GM19043 (cell line): ENCODE measurements around the gene ORC2.
A peak's percentile ranks its signal among the peaks of the same experiment; 100 is the strongest.
"Not testable (repeated sequence)": the region's sequence is repeated elsewhere in the genome, so short reads cannot be mapped to it uniquely, and the experiment has no call there.

Source experiments
- ATAC-seq: cut with Tn5 transposase; IDR thresholded peaks from one replicate; pipeline ENCODE4 v1.9.1; 2021; ENCODE audit warnings: low read depth; ENCODE audit not compliant: unreplicated experiment

Gene ORC2

GRCh38 chr2:200963124-200963917, at the start of gene ORC2:
ORC2 (minus strand) TSS chr2:200963660; CDS start chr2:200958123, 5,537 bp downstream.
- ATAC-seq: peak; percentile 89

GRCh38 chr2:201008296-201008829, 44.9 kb upstream of the ORC2 start:
- ATAC-seq: no peak

GRCh38 chr2:201007584-201007998, 44.1 kb upstream of the ORC2 start:
- ATAC-seq: no peak

GRCh38 chr2:201006704-201007103, 43.2 kb upstream of the ORC2 start:
- no peak for ATAC-seq

- ATAC-seq: no peak
Observed at GRCh38 chr2:201004370-201004769, 40.9 kb upstream of the ORC2 start.

GRCh38 chr2:200993097-200993496, 29.6 kb upstream of the ORC2 start:
- no peak for ATAC-seq

GRCh38 chr2:200987137-200987536, 23.7 kb upstream of the ORC2 start:
- no peak for ATAC-seq

DNA sequence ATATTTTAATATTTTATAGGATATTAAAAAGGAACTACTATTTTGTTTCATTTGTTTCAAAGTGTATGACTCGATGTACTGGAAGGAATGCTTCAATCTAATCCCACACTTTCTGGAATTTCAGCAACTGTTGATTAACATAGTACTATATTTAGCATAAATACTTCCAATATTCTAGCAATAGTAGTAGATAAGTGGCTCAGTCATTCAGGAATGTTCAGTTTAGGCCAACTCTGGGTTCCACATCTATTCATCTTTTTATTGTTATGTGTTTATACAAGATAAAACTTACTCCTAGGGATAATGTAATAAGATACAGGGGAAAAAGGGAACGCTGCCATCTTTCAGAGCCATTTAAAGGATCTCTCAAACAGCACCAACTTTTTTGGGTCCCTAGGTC, 22.3 kb upstream of the ORC2 start:
- ATAC-seq: no peak

DNA sequence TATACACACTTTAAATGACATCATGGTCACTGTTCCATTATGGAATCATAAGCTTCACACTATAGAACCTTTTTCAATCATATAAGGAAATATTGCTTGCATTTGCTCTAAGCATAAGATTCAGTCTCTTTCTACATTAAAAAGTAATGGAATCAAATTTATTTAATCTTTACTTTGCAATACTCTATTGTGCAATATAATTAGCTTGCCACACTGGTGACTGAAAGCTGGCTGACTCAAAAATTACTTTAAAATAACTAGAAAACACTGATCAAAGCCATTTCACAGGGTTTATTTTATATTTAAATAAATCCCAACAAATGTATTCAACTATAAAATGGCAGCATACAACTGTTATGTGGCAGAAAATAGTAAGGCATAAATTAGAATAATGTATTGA, 13.2 kb upstream of the ORC2 start:
- ATAC-seq: no peak

DNA sequence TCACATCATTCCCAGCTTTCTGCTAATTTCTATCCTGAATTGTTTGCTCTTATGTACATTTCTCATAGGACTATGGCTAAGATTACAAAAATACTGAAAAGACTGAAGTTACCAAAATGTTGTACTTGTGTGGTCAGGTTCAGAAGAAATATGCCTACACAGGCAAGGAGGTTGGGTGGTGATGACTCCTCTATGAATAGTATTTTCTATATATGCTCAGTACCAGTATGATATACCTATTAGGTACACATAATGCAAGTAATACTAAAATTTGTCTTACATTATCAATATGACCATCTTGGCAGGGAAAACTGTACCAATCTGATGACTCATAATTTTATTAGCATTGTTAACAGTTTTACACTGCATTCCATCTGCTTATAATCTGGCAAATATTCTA, 12.2 kb upstream of the ORC2 start:
- ATAC-seq: no peak

- ATAC-seq: not testable (repeated sequence)
Observed at GRCh38 chr2:200970057-200970456, 6.6 kb upstream of the ORC2 start.

DNA sequence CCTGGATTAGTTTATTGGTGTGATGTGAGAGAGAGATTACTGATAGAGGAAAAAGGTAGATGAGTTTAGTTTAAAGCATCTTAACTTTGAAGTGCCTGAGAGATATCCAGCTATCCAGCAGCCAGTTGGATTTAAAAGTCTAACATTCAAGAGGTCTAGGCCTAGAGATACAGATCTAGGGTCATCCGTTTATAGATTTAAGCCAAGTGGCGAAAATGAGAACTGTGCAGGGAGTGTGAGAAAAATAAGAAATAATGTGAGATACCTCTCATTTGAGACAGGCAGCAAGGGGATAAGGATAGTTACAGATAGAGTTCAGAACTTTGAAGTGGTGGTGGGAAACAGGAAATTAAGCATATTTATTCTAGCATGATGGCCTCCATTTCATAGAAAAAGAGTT, 5.3 kb upstream of the ORC2 start:
- no peak for ATAC-seq

DNA sequence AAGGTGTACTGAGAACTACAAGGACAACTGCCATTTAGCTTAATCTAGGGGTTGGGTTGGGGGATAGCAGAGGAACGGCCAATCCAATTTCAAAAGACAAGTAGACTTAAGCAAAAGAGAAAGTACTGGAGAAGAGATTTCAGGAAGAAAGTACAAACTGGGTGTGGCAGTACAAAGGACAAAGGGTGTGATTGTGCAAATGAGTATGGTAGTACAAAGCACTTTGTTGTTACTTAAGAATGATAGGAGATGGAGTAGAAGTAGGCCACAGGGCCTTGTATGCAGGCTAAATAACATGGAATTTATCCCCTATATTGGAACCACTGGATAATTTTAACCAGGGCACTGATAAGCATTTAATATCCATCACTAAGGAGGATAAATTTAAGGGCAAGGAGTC, 4.7 kb upstream of the ORC2 start:
- ATAC-seq: no peak

DNA sequence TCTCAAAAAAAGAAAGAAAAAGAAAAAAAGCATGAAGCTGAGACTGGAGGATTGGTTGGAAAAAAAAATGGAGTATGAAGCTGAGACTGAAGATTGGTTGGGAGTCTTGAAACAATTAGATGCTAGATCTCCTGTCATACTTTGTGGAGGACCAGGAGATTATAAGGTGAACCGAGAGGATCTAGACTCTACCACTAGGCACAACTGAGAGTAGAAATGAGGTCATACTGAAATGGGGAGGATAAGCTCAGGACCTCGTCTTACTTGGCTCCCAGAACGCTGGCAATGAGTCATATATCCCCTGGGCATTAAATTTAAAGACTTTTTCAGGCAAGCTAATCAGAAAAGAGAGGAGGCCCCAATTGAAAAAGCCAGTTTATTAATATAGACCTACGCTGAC, 3.3 kb upstream of the ORC2 start:
- ATAC-seq: no peak

- no peak for ATAC-seq
Observed at GRCh38 chr2:200964498-200964897, 1.0 kb upstream of the ORC2 start.

- peak; percentile 9 for ATAC-seq
Observed at GRCh38 chr2:200963918-200964252, 425 bp upstream of the ORC2 start.

- ATAC-seq: peak; percentile 7
Observed at GRCh38 chr2:200962811-200963123, 693 bp downstream of the ORC2 start.

GRCh38 chr2:200961674-200962073, 1.8 kb downstream of the ORC2 start:
- no peak for ATAC-seq

GRCh38 chr2:200950378-200950777, 13.1 kb downstream of the ORC2 start:
- no peak for ATAC-seq

DNA sequence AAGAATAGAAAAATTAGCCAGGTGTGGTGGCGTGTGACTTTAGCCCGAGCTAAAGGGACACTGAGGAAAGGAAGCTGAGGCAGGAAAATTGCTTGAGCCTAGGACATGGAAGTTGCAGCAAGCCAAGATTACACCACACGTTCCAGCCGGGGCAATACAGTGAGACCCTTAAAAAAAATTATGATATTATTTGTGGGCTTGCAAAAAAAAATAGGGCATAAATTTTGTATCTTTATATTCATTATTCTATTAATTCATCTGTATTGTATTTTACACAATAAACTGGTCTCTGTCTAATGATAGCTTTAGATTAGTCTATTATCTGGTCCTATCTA, 18.1 kb downstream of the ORC2 start:
- no peak for ATAC-seq

- no peak for ATAC-seq
Observed at GRCh38 chr2:200944467-200945394, 18.7 kb downstream of the ORC2 start.
